Thoracic aorta (tissue), 2 donors: ENCODE results near the gene CFAP46. TPM values are rescaled to one million over a fixed set of nuclear protein-coding genes. Genes with fewer than 3 reads are reported as not detected.

Experiments used
- ATAC-seq: fragments of 150-250 bp; one replicate; pipeline ENCODE4 v1.8.0; 2017; ENCODE audit warnings: low read depth; ENCODE audit not compliant: insufficient number of reproducible peaks, low FRiP score
- DNase-seq: peaks from one replicate; pipeline ENCODE4 v3.0.0-alpha.2; 2020; ENCODE audit warnings: low spot score
- H3K27ac ChIP-seq, 2 donors: fragments of 200-600 bp; sonication (generic); 1 replicate in 1 of 2; 2 replicates in 1 of 2; pipeline ENCODE4 v1.5.1; 2016; ENCODE audit warnings: mild to moderate bottlenecking in 2 of 2, moderate library complexity in 2 of 2
- H3K27me3 ChIP-seq: fragments of 200-600 bp; sonication (generic); replicated peaks from 2 replicates; pipeline ENCODE4 v1.6.0; 2016; ENCODE audit warnings: mild to moderate bottlenecking; ENCODE audit not compliant: insufficient read depth
- H3K36me3 ChIP-seq: fragments of 200-600 bp; sonication (generic); one replicate; pipeline ENCODE4 v1.5.1; 2016
- H3K4me1 ChIP-seq, 2 donors: fragments of 200-600 bp; sonication (generic); 1 replicate in 1 of 2; 2 replicates in 1 of 2; pipeline versions ENCODE4 v1.5.1 to v1.6.0; 2016; ENCODE audit warnings: low read depth in 2 of 2, mild to moderate bottlenecking in 1 of 2; ENCODE audit not compliant: control insufficient read depth in 1 of 2
- H3K4me3 ChIP-seq: fragments of 200-600 bp; sonication (generic); 2 replicates; pipeline ENCODE4 v1.5.1; 2016; ENCODE audit warnings: mild to moderate bottlenecking
- H3K9me3 ChIP-seq: fragments of 200-600 bp; sonication (generic); 2 replicates; pipeline ENCODE4 v1.5.1; 2016
- CTCF ChIP-seq: fragments of 200-600 bp; sonication (generic); IDR thresholded peaks from one replicate; pipeline ENCODE4 v1.5.1; 2019; ENCODE audit warnings: antibody characterized with exemption
- total RNA-seq, 2 donors: library from RNA; depleted of rRNA; stranded (reverse); fragments of >200 nt; gene quantifications; one replicate each; pipeline versions ENCODE4 v1.1.0 to v1.2.3, GENCODE V29; 2016

Gene CFAP46
- total RNA-seq, 2 donors from 2014 or later = not detected

- no peak for TF ChIP-seq CTCF
- DNase-seq = no peak
- ATAC-seq = no peak
Observed at GRCh38 chr10:132916956-132917666, 25.3 kb downstream of the CFAP46 start.

GRCh38 chr10:132916421-132916841 lies 25.9 kb downstream of the CFAP46 start:
- DNase-seq = no peak
- ATAC-seq = no peak
- Histone ChIP-seq H3K9me3 (no peaks in the 10 kb centered on the region), H3K36me3 (no peaks in the 10 kb centered on the region), H3K4me3 (no peak overlapping the region), H3K27me3 (no peaks in the 10 kb centered on the region), H3K4me1 (no peaks in the 10 kb centered on the region), H3K27ac (no peak overlapping the region)
- TF ChIP-seq CTCF = no peak

More at GRCh38 chr10:132916956-132917666, 25.3 kb downstream of the CFAP46 start:
- H3K36me3 ChIP-seq = no peaks in the 10 kb centered on the region
- H3K27ac ChIP-seq = no peak overlapping the region
- H3K4me1 ChIP-seq = no peaks in the 10 kb centered on the region
- H3K9me3 ChIP-seq = no peaks in the 10 kb centered on the region
- no peak overlapping the region for H3K4me3 ChIP-seq
- H3K27me3 ChIP-seq = no peaks in the 10 kb centered on the region

GRCh38 chr10:132915411-132915810 lies 27.0 kb downstream of the CFAP46 start:
- no peak overlapping the region for H3K27ac ChIP-seq
- H3K36me3 ChIP-seq = no peaks in the 10 kb centered on the region
- H3K4me3 ChIP-seq = no peak overlapping the region
- H3K9me3 ChIP-seq = no peaks in the 10 kb centered on the region
- H3K27me3 ChIP-seq = no peaks in the 10 kb centered on the region
- DNase-seq (no peak), ATAC-seq (no peak)
- H3K4me1 ChIP-seq = no peaks in the 10 kb centered on the region
- no peak for TF ChIP-seq CTCF

- Histone ChIP-seq H3K27ac (no peak overlapping the region), H3K4me1 (no peaks in the 10 kb centered on the region), H3K27me3 (no peaks in the 10 kb centered on the region), H3K36me3 (no peaks in the 10 kb centered on the region), H3K4me3 (no peak overlapping the region), H3K9me3 (no peaks in the 10 kb centered on the region)
- TF ChIP-seq CTCF = no peak
- DNase-seq (no peak), ATAC-seq (no peak)
Observed at GRCh38 chr10:132914732-132915131, 27.6 kb downstream of the CFAP46 start.

- no peak overlapping the region for H3K4me3 ChIP-seq
- TF ChIP-seq CTCF = no peak
- H3K9me3 ChIP-seq = no peaks in the 10 kb centered on the region
- no peaks in the 10 kb centered on the region for H3K36me3 ChIP-seq
- no peaks in the 10 kb centered on the region for H3K4me1 ChIP-seq
- H3K27ac ChIP-seq = no peak overlapping the region
- ATAC-seq (no peak), DNase-seq (no peak)
- no peaks in the 10 kb centered on the region for H3K27me3 ChIP-seq
Observed at GRCh38 chr10:132913559-132914115, 28.7 kb downstream of the CFAP46 start.
